Body of pancreas (tissue), 4 donors: ENCODE measurements around the gene CYP46A1. TPM values are rescaled to one million over a fixed set of nuclear protein-coding genes. Genes with fewer than 3 reads are reported as not detected.

ENCODE experiments used
- ATAC-seq: fragments of 150-250 bp; one replicate; pipeline ENCODE4 v1.9.1; 2016
- DNase-seq, 4 donors: peaks; one replicate each; pipeline ENCODE4 v3.0.0-alpha.2; 2019
- H3K27ac ChIP-seq, 4 donors: fragments of 200-600 bp; sonication (generic); 1 replicate in 3 of 4; 2 replicates in 1 of 4; pipeline versions ENCODE4 v1.5.1 to v1.6.1; 2016 to 2019; ENCODE audit warnings: mild to moderate bottlenecking in 1 of 4, mixed read lengths in 1 of 4, moderate library complexity in 1 of 4
- H3K27me3 ChIP-seq, 2 donors: fragments of 200-600 bp; sonication (generic); one replicate each; pipeline ENCODE4 v1.6.0; 2016; ENCODE audit warnings: mild to moderate bottlenecking in 1 of 2
- H3K36me3 ChIP-seq, 2 donors: fragments of 200-600 bp; sonication (generic); replicated peaks in 1 of 2; 2 replicates each; pipeline ENCODE4 v1.5.1; 2016; ENCODE audit warnings: low read depth in 2 of 2; ENCODE audit not compliant: insufficient read depth in 1 of 2
- H3K4me1 ChIP-seq: fragments of 200-600 bp; sonication (generic); one replicate; pipeline ENCODE4 v1.6.0; 2016
- H3K4me3 ChIP-seq, 2 donors: fragments of 200-600 bp; sonication (generic); 1 replicate in 1 of 2; 2 replicates in 1 of 2; pipeline ENCODE4 v1.5.1; 2016 to 2019
- H3K9me3 ChIP-seq, 3 donors: fragments of 200-600 bp; sonication (generic); 1 replicate in 2 of 3; 2 replicates in 1 of 3; pipeline ENCODE4 v1.5.1; 2016
- CTCF ChIP-seq, 7 experiments: fragments of 450-650 bp in 4 of 7; fragments of 200-600 bp in 3 of 7; sonication (generic) in 3 of 7; IDR thresholded peaks; one replicate each; pipeline ENCODE4 v1.5.1; 2016 to 2019; ENCODE audit warnings: antibody characterized with exemption in 7 of 7
- POLR2A ChIP-seq, 3 donors: fragments of 450-650 bp; IDR thresholded peaks; one replicate each; pipeline ENCODE4 v1.6.1; 2016; ENCODE audit warnings: antibody characterized with exemption in 3 of 3, mild to moderate bottlenecking in 2 of 3
- WGBS, 2 donors: methylation state at CpG; one replicate each; pipeline ENCODE4 v1.1.5; 2017; 5-methylcytosine and 5-hydroxymethylcytosine counted together
- intact Hi-C: fragments of 100-400 bp; cut with DNase I; formaldehyde crosslinking; loops from one replicate; pipeline ENCODE4 v1.15.1; 2023
- total RNA-seq, 2 donors: library from RNA; depleted of rRNA; stranded (reverse); fragments of >200 nt; gene quantifications; one replicate each; pipeline ENCODE4 v1.1.0, GENCODE V29; 2016

CYP46A1 gene
- total RNA-seq, 2 donors from 2014 or later: 1.3 to 4.9 TPM

DNA sequence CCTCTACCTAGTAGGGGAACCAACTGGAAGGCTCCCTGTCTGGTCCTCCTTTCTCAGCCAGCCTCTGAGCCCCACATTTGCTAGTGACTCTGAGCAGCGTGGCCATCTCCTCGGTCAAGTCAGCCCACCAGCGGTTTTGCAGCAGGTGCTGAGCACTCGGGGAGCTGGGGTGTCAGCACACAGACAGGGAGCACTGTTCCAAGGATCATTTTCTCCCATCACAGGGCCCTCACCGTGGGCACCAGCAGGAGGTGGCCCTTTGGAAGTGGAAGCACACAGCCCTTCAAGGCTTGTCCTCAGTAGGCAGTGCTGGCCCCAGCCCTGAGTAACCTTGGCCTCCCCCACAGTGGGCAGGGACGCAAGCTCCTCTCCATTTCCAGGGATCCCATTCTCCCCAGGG is 85.0 kb downstream of the CYP46A1 start:
- intact Hi-C loops: no loop called here
- no peaks in the 10 kb centered on the region for H3K27me3 ChIP-seq
- no peaks in the 10 kb centered on the region for H3K36me3 ChIP-seq
- no peaks in the 10 kb centered on the region for H3K9me3 ChIP-seq
- H3K27ac ChIP-seq: no peak overlapping the region
- WGBS, 2 donors: 92 to 100% methylated on average over 1 to 6 of the region's 6 CpGs
- H3K4me1 ChIP-seq: peaks cover 19% of the 10 kb centered on the region
- H3K4me3 ChIP-seq: no peak overlapping the region
- ATAC-seq (no peak), DNase-seq (no peak)
- TF ChIP-seq CTCF (IDR thresholded peaks at IDR 0.05): no peak
- TF ChIP-seq POLR2A (IDR thresholded peaks at IDR 0.05): no peak

DNA sequence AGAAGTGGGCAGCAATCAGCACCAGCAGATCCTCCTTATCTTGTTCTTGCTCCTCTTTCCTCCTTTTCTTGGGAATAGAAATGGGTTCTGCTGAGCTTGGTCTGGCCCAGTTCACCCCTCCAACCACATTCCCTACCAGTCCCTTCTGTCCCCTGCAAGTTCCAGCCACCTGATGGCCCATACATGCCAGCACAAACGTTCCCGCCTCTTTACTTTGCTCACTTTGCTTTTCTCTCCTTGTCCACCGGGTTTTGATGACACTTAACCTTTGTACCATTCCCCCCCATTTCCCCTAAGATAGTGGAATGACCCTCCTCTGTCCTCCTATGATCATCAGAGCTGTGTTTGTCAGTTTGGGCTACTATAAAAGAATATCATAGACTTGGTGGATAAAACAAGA is 85.7 kb downstream of the CYP46A1 start:
- Histone ChIP-seq H3K27me3 (no peaks in the 10 kb centered on the region), H3K4me1 (peaks cover 15% of the 10 kb centered on the region), H3K9me3 (no peaks in the 10 kb centered on the region), H3K4me3 (no peak overlapping the region), H3K36me3 (no peaks in the 10 kb centered on the region), H3K27ac (no peak overlapping the region)
- intact Hi-C loops: no loop called here
- TF ChIP-seq CTCF (IDR thresholded peaks at IDR 0.05) (no peak), POLR2A (IDR thresholded peaks at IDR 0.05) (no peak)
- WGBS, 2 donors: 66 to 92% methylated on average over 3 of the region's 3 CpGs
- ATAC-seq (no peak), DNase-seq (no peak)

DNA sequence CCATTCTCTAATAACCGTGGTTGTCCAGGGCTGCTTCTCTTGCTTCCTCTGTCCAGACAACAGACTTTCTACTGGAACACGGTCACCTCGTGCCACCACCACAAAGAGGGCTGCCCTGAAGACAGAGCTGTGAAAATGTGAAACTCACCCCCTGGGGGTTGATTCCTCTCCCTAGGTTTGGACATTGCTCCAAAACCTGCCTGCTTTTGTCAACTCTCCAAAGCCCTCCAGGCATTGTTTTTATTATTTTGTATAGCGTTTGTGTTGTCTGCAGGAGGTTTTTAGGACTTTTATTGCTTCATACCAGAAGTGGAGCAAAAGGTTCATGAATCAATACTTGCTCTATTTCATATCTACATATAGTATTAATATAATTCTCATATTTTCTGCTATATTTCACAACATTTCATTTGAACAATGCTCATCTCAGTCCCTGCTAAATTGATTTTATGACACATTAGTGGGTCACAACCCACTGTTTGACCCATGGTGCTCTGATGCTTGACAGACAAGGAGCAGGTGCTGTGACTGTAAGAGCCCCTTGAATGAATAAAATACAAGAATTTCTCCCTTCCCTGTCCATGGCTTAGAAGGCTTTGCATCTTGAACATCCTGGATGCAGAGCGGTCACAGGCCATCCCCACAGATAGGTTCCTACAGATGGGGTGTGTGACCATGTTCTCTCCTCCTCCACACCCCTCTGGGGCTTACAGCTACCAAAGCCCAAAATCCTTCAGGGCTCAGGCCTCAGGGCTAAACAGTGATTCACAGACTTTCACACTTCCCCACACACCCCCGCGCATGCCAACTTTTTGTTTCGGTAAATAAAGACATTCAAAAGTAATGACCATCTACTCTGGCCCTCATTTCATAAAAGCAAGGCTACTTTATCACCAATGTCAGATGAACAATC is 88.5 kb downstream of the CYP46A1 start:
- intact Hi-C loops: no loop called here
- H3K27ac ChIP-seq: peak overlapping the region in 2 of 4 donors; percentile 0 to 36
- no peaks in the 10 kb centered on the region for H3K27me3 ChIP-seq
- 65 to 66% methylated on average over 8 of the region's 8 CpGs for WGBS, 2 donors
- no peaks in the 10 kb centered on the region for H3K9me3 ChIP-seq
- ATAC-seq (no peak), DNase-seq (no peak)
- no peak overlapping the region for H3K4me3 ChIP-seq
- no peaks in the 10 kb centered on the region for H3K36me3 ChIP-seq
- H3K4me1 ChIP-seq: no peaks in the 10 kb centered on the region
- TF ChIP-seq CTCF (IDR thresholded peaks at IDR 0.05): no peak
- TF ChIP-seq POLR2A (IDR thresholded peaks at IDR 0.05): no peak

DNA sequence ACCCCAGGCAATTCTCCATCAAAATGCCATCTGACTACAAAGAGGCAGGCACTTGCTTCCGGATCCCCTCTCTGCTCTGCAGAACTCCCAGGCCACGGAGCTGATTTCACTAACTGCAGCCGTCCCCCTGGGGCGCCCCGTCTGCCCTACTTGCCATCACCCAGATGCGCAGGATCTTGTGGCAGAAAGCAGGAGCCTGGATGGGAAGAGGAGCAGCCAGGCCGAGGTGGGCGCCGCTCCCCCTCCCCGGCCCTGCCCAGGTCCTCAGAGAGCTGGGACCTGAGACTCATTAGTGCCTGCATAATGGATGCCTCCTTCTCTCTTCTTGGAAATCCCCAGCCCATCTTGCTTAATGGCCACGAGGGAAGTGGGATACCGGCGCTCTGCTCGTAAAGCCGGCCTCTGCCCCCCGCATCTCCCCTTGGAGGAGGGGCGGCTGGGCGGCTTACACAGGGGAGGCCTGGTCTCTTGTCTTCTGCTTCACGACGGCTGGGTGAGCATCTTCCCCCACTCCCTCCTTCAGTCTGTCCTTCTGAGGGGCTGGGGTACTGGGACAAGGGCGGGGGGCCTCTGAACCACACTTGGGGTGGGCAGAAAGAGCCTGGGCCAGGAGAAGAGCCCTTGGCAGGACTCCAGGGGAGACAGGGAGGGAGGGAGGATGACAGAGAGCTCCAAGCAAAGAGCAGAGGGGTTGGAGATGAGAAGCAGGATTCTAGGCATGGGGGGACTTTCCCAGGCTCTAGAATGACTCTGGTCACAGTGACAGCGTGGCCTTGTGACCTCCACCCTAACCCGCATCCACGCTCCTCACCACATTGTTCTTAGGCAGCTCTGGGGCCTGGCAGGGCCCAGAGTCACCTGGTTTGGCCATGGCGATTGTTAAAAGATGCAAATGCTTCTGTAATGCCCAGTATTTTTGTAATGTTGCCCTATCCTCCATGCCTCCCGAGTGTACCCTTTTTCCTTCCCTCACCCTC is 89.7 kb downstream of the CYP46A1 start:
- DNase-seq: no peak
- H3K27ac ChIP-seq: peak overlapping the region in 1 of 4 donors; percentile 0
- H3K9me3 ChIP-seq: no peaks in the 10 kb centered on the region
- H3K4me1 ChIP-seq: no peaks in the 10 kb centered on the region
- no peaks in the 10 kb centered on the region for H3K36me3 ChIP-seq
- intact Hi-C loops: no loop called here
- WGBS, 2 donors: 84 to 86% methylated on average over 24 to 25 of the region's 26 CpGs
- no peaks in the 10 kb centered on the region for H3K27me3 ChIP-seq
- H3K4me3 ChIP-seq: no peak overlapping the region
- no peak for ATAC-seq
- no peak for TF ChIP-seq CTCF (IDR thresholded peaks at IDR 0.05)
- no peak for TF ChIP-seq POLR2A (IDR thresholded peaks at IDR 0.05)
